ENCODE data around the gene TMEM143. TPM values are rescaled to one million over a fixed set of nuclear protein-coding genes. Genes with fewer than 3 reads are reported as not detected.
"Not testable (repeated sequence)": the region's sequence is repeated elsewhere in the genome, so short reads cannot be mapped to it uniquely, and the experiment has no call there.

The TMEM143 gene
- total RNA-seq, 1 donor from 2014 or later = 13.1 TPM

DNA sequence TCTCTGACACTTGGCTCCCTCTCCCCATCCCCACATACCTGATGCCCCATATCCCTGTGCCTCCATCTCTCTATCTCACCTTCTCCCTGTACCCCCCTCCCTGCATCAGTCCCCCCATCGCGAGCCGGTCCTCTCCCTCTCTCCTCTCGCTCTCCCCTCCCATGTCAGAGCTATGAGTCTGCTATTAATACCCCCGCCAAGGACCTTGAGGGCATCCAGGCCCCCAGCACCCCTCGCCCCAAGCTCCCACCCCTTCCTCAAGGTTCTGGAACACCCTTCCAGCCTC, 31.4 kb upstream of the TMEM143 start:
- no peak overlapping the region for H3K27ac Mint-ChIP-seq
- H3K9me3 Mint-ChIP-seq = peaks cover 3% of the 10 kb centered on the region
- H3K36me3 Mint-ChIP-seq (ENCODE audit: low read depth) = peaks cover 7% of the 10 kb centered on the region
- DNase-seq = no peak
- no peak overlapping the region for H3K4me3 Mint-ChIP-seq
- H3K27me3 Mint-ChIP-seq = peaks cover 47% of the 10 kb centered on the region
- intact Hi-C loops (cut with micrococcal nuclease) = no loop called here
- H3K4me1 Mint-ChIP-seq = peaks cover 36% of the 10 kb centered on the region

DNA sequence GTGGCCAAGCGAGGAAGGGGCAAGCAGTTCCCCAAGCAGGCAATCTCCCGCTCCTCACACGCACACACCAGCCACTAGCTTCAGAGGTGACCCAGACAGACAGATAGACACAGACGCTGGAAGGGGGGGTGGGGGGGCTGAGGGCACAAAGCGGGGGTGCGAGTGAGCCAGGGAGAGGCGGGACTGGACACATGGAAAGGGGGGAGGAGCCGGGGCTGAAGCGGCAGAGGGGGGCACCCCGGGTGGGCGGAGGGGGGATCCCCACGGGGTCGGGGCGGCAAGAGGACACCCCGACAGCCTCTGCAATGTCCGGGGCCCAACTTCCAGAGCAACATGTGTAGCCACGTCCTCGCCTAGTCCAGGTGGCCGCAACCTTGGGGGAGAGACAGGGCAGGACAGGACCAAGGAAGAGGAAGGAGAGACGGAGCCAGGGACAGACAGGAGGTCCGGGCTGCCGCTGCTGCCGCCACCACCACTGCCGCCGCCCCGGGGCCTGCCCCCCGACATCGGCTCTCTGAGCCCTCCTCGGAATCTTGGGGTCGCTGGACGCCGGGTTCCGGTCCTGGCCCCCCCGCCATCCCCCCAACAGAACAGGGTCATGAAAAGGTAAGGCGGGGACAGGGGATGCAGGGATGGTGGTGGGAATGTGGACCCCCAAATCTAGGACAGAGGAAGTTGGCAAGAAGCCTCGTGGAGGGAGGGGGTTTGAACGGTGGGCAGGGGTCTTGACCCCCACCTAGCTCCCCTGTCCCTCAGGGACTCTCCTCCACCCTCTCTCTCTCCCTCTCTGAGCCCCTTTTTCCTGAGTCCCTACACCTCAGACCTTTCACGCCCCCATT, 30.8 kb upstream of the TMEM143 start:
- peaks cover 47% of the 10 kb centered on the region for H3K27me3 Mint-ChIP-seq
- DNase-seq = no peak
- H3K4me1 Mint-ChIP-seq = peaks cover 33% of the 10 kb centered on the region
- peak overlapping the region; percentile 42 for H3K4me3 Mint-ChIP-seq
- H3K36me3 Mint-ChIP-seq (ENCODE audit: low read depth) = peaks cover 7% of the 10 kb centered on the region
- H3K9me3 Mint-ChIP-seq = peaks cover 2% of the 10 kb centered on the region
- H3K27ac Mint-ChIP-seq = no peak overlapping the region
- intact Hi-C loops (cut with micrococcal nuclease) = loop anchor here (5.0 kb wide), 1 partner anchor 98 kb away; no protein-coding TSS in a partner anchor

DNA sequence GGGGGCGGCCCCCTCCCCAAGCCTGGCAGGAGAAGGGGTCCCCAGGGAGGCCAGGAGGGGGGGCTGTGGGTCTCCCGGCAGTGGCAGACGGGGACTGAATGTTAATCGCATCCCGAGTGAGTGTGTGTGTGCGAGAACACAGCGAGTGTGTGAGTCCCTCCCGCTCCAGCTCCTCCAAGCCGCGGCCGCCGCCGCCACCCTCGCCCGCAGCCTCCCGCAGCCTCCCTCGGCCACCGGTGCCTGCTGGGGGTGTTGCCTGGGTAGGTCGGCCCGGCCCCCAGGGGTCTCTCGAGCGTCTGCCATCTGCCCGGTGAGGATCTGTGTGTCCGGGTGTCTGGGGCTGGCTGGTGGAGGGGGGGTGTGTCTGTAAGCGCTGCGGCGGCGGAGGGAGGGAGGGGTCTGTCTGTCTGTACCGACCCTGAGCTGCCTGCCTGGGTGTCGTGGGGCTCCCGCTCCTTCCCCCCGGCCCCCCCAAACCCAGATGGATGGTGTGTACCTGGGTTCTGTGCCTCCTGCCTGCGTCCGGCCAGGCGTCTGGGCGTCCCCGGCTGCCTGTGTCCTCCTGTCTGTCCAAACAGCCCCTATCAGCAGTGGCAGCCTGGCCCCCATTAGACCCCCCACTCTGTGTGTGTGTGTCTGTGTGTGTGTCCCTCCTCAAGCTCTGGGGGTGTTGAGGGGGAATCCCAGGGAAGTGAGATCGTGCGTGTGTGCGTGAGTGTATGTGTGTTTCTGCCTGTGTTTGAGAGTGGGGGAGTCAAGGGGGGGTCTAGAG, 30.0 kb upstream of the TMEM143 start, which contains the start of gene GRIN2D:
GRIN2D (plus strand) TSS at position 110 of the 772 bp plus-strand sequence. CDS start 4,725 bp downstream, outside the sequence.
- Mint-ChIP-seq H3K4me1 (peaks cover 27% of the 10 kb centered on the region), H3K27ac (no peak within 1 kb of the TSS), H3K27me3 (peaks cover 47% of the 10 kb centered on the region), H3K36me3 (ENCODE audit: low read depth) (peaks cover 9% of the 10 kb centered on the region), H3K4me3 (peak within 1 kb of the TSS; percentile 49), H3K9me3 (no peaks in the 10 kb centered on the region)
- intact Hi-C loops (cut with micrococcal nuclease) = loop anchor here (5.0 kb wide), 1 partner anchor 99 kb away; no protein-coding TSS in a partner anchor
- DNase-seq = peak; percentile 74

DNA sequence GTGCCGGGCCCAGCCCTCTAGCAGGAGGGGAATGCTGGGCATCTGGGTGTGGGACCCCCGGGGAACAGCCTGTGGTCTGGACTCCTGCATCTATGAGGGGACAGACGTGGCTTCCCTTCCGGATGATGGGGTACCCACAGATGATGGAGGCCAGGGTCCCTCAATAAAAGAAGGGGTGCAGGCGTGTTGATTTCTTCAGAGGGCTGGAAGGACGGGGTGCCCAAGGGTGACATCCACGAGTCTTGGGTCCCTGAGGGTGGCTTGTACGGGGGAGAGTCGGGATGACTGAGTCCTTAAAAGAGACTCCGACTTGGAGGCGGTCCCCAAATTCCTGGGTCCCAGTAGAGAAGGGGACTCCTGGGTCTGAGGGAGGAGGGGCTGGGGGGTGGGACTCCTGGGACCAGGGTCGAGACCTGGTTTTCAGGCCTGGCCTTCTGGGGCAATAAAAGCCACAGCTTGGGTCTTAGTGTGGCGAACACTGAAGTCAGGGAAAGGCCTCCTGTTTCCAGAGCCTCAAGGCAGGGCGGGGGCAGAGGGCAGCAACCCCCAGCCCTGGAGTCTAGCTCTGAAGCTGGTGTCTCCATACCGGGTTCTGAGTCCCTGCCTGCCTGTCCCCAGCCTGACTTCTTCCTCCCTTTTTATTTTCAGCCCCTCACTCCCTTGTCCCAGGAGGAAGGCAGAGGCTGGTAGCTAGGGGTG, 29.3 kb upstream of the TMEM143 start:
- no peaks in the 10 kb centered on the region for H3K9me3 Mint-ChIP-seq
- intact Hi-C loops (cut with micrococcal nuclease) = loop anchor here (5.0 kb wide), 1 partner anchor 99 kb away; no protein-coding TSS in a partner anchor
- H3K4me3 Mint-ChIP-seq = peak overlapping the region; percentile 49
- H3K27me3 Mint-ChIP-seq = peaks cover 46% of the 10 kb centered on the region
- no peak for DNase-seq
- H3K36me3 Mint-ChIP-seq (ENCODE audit: low read depth) = peaks cover 16% of the 10 kb centered on the region
- no peak overlapping the region for H3K27ac Mint-ChIP-seq
- H3K4me1 Mint-ChIP-seq = peaks cover 30% of the 10 kb centered on the region

GRCh38 chr19:48392006-48392344, 28.2 kb upstream of the TMEM143 start:
- H3K36me3 Mint-ChIP-seq (ENCODE audit: low read depth) = peaks cover 17% of the 10 kb centered on the region
- H3K4me1 Mint-ChIP-seq = peaks cover 20% of the 10 kb centered on the region
- not testable (repeated sequence) for H3K9me3 Mint-ChIP-seq, DNase-seq, H3K27ac Mint-ChIP-seq
- H3K4me3 Mint-ChIP-seq = peak overlapping the region; percentile 96
- peaks cover 36% of the 10 kb centered on the region for H3K27me3 Mint-ChIP-seq
- intact Hi-C loops (cut with micrococcal nuclease) = loop anchor here (5.0 kb wide), 1 partner anchor 100 kb away; no protein-coding TSS in a partner anchor

GRCh38 chr19:48391100-48392005, 27.6 kb upstream of the TMEM143 start, which contains the start of gene KDELR1:
Gene KDELR1 (minus strand): TSS chr19:48391551. CDS start chr19:48391358, 193 bp downstream.
- intact Hi-C loops (cut with micrococcal nuclease) = loop anchor here (1.0 to 5.0 kb wide), 5 partner anchors 8 to 101 kb away; partner anchors contain the start of genes CYTH2, GRWD1 and TMEM143
- Mint-ChIP-seq H3K27me3 (peaks cover 34% of the 10 kb centered on the region), H3K27ac (peak within 1 kb of the TSS; percentile 97), H3K36me3 (ENCODE audit: low read depth) (peaks cover 20% of the 10 kb centered on the region), H3K4me3 (peak within 1 kb of the TSS; percentile 96), H3K4me1 (peaks cover 20% of the 10 kb centered on the region), H3K9me3 (no peaks in the 10 kb centered on the region)
- peak; percentile 93 for DNase-seq

GRCh38 chr19:48390188-48391099, 26.7 kb upstream of the TMEM143 start:
- peaks cover 17% of the 10 kb centered on the region for H3K4me1 Mint-ChIP-seq

DNA sequence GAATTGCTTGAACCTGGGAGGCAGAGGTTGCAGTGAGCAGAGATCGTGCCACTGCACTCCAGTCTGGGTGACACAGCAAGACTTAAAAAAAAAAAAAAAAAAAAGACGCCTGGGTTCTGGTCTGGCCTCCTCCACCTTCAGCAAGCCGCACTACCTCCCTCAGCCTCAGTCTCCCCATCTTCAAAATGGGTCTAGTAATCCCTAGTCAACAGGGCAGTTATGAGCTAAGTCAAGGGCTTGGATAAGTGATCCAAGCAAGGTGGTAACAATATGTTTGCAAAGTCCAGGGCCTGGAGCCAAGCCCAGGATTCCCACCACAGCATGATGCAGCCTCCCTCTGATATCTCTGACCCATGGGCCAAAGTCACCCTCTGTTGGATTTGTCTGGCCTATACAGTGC, 23.2 kb upstream of the TMEM143 start:
- H3K4me3 Mint-ChIP-seq = no peak overlapping the region
- no peaks in the 10 kb centered on the region for H3K9me3 Mint-ChIP-seq
- peaks cover 46% of the 10 kb centered on the region for H3K36me3 Mint-ChIP-seq (ENCODE audit: low read depth)
- peaks cover 12% of the 10 kb centered on the region for H3K4me1 Mint-ChIP-seq
- DNase-seq = no peak
- no peak overlapping the region for H3K27ac Mint-ChIP-seq
- H3K27me3 Mint-ChIP-seq = peaks cover 3% of the 10 kb centered on the region
- intact Hi-C loops (cut with micrococcal nuclease) = no loop called here

More at GRCh38 chr19:48390188-48391099, 26.7 kb upstream of the TMEM143 start:
- intact Hi-C loops (cut with micrococcal nuclease) = loop anchor here (1.0 to 5.0 kb wide), 5 partner anchors 9 to 102 kb away; partner anchors contain the start of genes CYTH2, GRWD1 and TMEM143
- Mint-ChIP-seq H3K27me3 (peaks cover 26% of the 10 kb centered on the region), H3K27ac (peak overlapping the region; percentile 97), H3K9me3 (no peaks in the 10 kb centered on the region), H3K4me3 (peak overlapping the region; percentile 96), H3K36me3 (ENCODE audit: low read depth) (peaks cover 22% of the 10 kb centered on the region)
- peak; percentile 89 for DNase-seq

DNA sequence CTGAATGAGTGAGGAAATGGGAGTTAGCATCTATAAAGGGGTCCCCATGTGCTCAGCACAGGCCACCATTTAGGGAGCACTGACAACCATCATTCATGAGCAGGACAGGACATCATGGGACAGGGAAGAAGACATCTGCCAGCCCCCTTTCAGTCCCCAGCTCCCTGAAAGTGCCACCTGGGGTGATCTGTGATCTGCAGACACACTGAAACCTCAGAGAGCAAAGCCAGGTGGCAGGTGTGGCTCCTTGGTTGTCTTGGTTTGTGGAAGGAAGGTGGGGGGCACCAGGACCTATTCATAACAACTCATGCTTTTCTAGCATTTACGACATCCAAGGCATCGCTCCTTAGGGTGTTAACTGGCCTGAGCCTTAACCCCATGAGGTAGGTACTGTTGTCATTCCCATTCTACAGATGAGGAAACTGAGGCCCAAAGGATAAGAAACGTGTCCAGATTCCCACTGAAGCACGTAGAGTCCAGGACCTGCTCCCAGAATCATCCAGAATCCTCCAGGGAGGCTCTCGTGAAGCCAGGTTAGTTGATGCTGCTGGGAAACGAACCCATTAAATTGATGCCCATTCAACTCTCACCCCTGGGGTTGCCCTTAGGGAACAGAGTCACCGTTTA, 21.8 kb upstream of the TMEM143 start:
- H3K27ac Mint-ChIP-seq = no peak overlapping the region
- peaks cover 9% of the 10 kb centered on the region for H3K4me1 Mint-ChIP-seq
- no peaks in the 10 kb centered on the region for H3K27me3 Mint-ChIP-seq
- H3K4me3 Mint-ChIP-seq = no peak overlapping the region
- no peaks in the 10 kb centered on the region for H3K9me3 Mint-ChIP-seq
- intact Hi-C loops (cut with micrococcal nuclease) = no loop called here
- peaks cover 51% of the 10 kb centered on the region for H3K36me3 Mint-ChIP-seq (ENCODE audit: low read depth)
- DNase-seq = no peak

- H3K4me3 Mint-ChIP-seq = no peak overlapping the region
- no peak overlapping the region for H3K27ac Mint-ChIP-seq
- peaks cover 36% of the 10 kb centered on the region for H3K36me3 Mint-ChIP-seq (ENCODE audit: low read depth)
- no peaks in the 10 kb centered on the region for H3K4me1 Mint-ChIP-seq
- intact Hi-C loops (cut with micrococcal nuclease) = no loop called here
- no peaks in the 10 kb centered on the region for H3K27me3 Mint-ChIP-seq
- DNase-seq = no peak
- H3K9me3 Mint-ChIP-seq = no peaks in the 10 kb centered on the region
These were observed 18.5 kb upstream of the TMEM143 start for GRCh38 chr19:48382286-48382685.

DNA sequence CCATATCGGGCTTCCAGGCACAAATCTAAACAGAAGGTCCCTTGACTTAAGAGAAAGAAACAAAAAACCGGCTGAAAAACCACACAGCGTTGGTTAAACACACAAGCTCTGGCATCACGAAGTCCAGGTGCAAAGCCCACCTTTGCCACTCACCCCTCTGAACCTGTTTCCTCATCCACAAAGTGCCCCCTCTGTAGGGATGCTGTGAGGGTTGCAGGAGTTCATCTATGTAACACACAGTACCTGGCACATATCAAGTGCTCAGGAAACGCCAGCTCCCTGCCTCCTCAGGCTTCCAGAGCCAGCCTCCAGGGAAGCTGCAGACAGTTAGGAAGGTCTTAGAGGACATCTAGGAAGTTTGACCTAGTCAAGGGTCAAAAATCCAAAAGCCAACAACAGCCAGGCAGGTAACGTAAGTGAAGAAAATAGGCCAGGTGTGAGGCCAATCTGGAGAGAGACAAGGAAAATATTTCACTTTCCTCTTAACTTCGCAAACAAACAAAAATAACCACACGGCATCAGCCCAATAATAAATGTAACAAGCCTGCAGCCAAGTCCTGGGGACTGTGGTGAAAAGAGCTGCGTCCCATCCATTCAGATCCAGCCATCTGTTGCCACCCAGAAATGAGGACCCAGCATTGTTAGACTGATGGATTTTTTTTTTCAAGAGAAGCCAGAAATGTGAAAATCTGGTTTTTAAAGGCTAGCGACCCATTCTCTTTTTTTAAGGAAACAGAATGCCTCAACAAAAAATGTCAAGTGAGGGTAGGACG, 17.6 kb upstream of the TMEM143 start:
- DNase-seq = no peak
- Mint-ChIP-seq H3K27ac (no peak overlapping the region), H3K36me3 (ENCODE audit: low read depth) (peaks cover 31% of the 10 kb centered on the region)

More for the DNA sequence above, 17.6 kb upstream of the TMEM143 start:
- intact Hi-C loops (cut with micrococcal nuclease) = no loop called here
- H3K27me3 Mint-ChIP-seq = no peaks in the 10 kb centered on the region
- no peaks in the 10 kb centered on the region for H3K4me1 Mint-ChIP-seq
- no peak overlapping the region for H3K4me3 Mint-ChIP-seq
- no peaks in the 10 kb centered on the region for H3K9me3 Mint-ChIP-seq
